HG02610 (cell line): ENCODE results near the gene EPB41L4A.
"Not testable (repeated sequence)": the region's sequence is repeated elsewhere in the genome, so short reads cannot be mapped to it uniquely, and the experiment has no call there.

ENCODE experiments used
- ATAC-seq: cut with Tn5 transposase; IDR thresholded peaks from one replicate; pipeline ENCODE4 v1.9.1; 2021; ENCODE audit warnings: mild to moderate bottlenecking, moderate library complexity; ENCODE audit not compliant: unreplicated experiment

The EPB41L4A gene

GRCh38 chr5:112263469-112263868 lies 155.6 kb downstream of the EPB41L4A start:
- ATAC-seq, result no peak

GRCh38 chr5:112258571-112258970 lies 160.5 kb downstream of the EPB41L4A start:
- no peak for ATAC-seq

GRCh38 chr5:112257976-112258375 lies 161.1 kb downstream of the EPB41L4A start:
- no peak for ATAC-seq

DNA sequence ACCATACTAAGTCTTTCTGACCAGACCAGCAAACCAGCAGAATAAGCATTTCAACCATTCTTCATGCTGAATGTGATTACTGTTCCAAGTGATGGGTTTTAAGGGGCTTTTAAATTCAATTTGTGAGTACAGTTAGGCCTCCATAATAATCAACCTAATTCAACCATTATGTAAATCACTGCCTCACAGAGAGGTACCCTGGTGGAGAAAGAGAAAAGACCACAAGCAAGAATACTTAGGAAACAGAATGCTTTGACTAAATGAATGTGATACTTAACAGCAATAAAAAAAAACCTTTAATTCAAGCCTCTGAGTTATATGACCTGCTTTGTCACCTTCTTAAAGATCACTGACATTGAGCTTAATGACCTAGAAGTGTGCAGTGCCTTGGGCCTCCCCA lies 162.1 kb downstream of the EPB41L4A start:
- no peak for ATAC-seq

DNA sequence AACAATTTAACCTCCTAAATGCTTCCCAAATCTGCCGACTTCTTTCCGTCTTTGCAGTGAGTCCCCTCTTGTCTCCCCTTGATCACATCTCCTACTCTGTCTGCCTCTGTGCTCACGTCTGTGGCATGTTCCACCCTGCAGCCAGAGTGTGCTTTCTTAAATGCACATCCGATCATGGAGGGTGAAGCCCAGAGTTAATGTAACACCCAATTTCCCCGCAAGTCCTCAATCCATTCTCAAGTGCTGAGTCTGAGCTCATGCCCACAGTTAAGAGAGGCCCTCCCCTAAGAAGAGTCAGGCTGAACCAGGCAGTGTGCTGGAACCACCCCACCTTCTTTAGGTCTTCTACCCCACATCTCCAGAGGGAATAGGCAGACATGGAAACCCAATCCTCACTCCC lies 164.8 kb downstream of the EPB41L4A start:
- ATAC-seq, result no peak

DNA sequence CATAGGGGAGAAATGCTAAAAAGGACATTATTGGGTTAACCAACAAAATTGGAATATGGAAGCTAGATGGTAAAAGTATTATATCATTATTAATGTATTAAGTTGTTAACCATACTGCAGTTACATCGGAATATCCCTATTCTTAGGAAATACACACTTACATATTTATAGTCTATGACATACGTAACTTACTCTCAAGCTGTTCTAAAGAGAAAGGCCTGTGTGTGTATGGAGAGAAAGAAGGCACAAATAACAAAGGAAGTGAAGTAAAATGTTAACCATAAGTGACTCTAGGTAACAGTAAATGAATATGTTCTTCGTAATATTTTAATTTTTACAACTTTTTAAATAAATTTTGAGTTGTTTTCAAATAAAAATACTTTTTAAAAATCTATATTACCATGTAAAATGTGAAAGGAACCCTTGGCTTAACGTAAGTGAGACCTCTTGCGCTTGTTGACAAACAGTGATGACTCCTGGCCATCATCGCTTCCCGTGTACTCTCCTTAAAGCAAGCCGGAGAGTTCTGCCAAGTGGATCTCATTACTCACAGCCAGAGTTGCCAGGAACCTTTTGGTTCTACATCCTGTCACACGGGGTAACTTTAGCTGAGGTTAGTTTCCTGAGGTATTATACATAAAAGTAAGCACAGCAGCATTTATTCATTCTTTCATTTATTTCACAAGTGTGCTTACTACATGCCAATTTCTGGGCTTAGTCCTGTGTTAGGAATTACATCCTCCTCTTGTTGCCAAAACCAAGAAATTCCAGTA lies 165.4 kb downstream of the EPB41L4A start:
- ATAC-seq, result no peak

DNA sequence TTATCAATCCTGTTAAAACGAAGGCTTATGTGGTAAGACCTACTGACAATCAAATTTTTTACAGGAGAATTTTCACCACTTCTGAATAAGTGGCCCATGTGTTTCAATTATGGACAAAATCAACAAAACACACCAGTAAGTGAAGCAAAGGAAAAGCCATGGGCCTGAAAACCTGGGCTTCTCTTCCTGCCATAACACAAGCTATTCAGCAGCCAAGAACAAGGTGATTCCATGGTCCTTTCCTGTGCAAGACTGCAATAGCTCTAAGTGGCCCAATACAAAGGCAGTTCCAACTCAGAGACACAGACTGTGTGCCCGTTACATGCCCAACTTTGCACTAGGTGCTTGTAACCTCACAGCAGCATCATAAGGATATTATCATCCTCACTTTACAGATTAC lies 168.5 kb downstream of the EPB41L4A start:
- no peak for ATAC-seq

DNA sequence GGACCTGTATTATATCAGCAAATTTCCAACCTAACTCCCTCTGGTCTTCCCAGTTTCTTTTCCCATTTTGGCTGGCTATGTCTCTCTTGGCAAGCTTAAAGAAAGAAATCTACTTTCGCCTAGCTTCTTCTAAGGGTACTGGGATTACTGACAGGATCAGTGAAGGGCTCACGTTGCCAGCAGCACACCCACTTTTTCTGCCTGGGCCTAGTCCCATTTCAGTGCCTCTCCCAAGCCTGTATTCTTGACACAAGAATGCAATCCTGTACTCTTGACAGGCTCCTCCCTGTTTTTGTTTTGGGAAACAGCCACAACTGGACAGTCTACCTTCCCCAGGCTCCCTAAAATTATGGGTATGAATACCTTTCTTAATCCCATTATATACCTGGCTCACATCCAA lies 170.5 kb downstream of the EPB41L4A start:
- ATAC-seq, result no peak

- no peak for ATAC-seq
Measured at GRCh38 chr5:112247960-112248359, 171.1 kb downstream of the EPB41L4A start.

DNA sequence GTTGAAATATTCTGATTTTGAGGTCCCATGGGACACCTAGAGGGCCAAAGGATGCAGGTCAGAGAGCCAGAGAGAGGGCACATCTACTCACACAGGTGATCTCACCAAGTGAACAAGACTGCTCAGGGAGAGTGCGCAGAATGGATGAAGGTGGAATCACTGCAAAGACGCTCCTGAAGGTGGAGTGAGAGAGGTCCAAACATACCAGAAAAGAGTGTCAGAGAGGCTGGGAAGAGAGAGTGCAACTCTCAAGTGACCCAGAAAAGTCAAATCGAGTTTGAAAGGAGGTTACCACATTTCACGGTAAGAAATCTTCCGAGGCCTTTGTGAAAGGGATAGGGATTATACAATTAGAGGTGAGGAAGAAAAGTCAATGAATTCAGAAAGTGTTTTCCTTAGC lies 173.4 kb downstream of the EPB41L4A start:
- ATAC-seq, result no peak

GRCh38 chr5:112239996-112240395 lies 179.1 kb downstream of the EPB41L4A start:
- no peak for ATAC-seq

GRCh38 chr5:112238473-112238872 lies 180.6 kb downstream of the EPB41L4A start:
- no peak for ATAC-seq

DNA sequence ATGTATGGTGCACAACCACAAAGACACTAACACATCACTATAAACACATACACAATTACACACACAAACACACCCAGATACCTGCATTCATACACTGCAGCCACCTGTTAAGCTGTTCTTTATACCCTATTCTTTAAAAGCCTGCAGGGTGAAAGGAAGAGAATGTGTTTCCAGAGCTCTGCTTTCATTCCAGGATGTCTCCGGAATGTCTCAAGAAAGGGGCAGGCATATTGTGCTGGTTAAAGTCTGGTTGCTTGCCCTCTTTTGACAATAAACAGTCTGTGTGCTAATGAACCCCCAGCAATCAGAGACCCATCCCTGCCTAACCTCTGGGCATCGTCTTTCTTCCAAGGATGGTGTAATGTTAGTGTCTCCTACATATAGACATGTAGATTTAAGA lies 181.6 kb downstream of the EPB41L4A start:
- no peak for ATAC-seq

DNA sequence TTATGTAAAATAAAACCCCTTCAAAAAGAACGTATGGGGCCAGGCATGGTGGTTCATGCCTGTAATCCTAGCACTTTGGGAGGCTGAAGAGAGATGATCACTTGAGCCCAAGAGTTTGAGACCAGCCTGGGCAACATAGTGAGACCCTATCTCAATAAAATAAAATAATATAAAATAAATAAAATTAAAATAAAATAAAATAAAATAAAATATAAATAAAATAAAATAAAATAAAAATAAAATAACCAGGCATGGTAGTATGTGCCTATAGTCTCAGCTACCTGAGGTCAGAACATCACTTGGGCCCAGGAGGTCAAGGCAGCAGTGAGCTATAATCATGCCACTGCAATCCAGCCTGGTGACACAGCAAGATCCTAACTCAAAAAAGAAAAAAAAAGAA lies 185.1 kb downstream of the EPB41L4A start:
- no peak for ATAC-seq

DNA sequence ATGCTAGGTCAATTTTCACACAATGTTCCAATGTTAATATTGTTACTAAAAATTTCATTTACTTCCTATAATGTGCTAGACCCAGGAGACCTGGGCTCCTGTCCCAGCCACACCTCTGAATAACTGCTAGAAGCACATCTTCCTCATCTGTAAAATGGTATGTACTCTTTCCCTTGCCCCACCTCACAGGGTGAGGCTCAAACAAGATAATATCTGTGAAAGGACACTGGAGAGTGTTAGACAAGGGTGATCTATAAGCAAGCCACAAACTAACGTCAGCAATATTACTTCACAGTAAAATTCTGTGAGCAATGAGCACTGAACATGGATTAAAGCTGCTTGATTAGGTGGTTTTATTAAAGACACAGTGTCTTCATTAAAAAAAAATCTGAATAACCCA lies 186.4 kb downstream of the EPB41L4A start:
- no peak for ATAC-seq

DNA sequence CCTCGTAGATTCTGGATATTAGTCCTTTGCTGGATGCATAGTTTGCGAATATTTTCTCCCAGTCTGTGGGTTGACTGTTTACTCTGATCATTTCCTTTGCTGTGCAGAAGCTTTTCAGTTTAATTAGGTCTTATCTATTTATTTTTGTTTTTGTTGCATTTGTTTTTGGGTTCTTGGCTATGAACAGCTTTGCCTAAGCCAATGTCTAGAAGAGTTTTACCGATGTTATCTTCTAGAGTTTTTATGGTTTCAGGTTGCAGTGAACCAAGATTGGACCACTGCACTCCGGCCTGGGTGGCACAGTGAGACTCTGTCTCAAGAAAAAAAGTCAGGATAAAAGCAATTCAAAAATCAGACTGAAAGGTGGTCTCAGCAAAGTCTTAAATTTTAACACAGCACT lies 188.5 kb downstream of the EPB41L4A start:
- no peak for ATAC-seq

- ATAC-seq, result no peak
Measured at GRCh38 chr5:112228667-112229066, 190.4 kb downstream of the EPB41L4A start.

DNA sequence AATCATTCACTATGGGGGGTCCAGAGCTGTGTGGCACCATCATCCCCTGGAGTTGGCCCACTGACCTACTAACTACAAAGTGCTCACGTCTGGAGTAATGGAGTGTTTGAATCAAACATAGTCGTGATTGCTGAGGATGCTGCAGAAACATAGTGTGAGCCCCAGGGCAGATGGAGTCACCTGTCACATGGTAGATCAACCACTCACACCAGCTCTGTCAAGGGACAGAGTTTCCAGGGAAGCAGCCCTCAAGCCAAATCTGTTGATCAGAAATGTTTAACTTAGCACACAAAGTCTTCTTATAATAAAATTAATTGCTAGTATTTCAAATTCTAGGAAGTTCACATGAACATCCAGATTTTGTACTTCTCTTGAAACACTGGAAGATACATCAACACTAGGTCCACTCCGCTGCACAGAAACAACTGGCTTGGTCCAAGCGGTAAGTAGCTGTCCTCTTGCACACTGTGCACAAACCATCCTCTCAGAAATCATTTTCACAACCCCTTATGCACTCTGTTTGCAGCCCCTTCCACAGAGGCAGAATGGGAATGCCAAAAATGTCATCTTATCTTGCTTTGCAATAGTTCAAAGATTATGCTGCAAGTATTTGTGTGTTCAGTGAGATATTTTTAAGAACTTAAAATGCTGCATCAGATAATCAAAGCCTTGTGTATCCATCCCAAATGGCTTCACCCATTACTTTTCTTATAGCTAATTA lies 191.0 kb downstream of the EPB41L4A start:
- ATAC-seq, result no peak

DNA sequence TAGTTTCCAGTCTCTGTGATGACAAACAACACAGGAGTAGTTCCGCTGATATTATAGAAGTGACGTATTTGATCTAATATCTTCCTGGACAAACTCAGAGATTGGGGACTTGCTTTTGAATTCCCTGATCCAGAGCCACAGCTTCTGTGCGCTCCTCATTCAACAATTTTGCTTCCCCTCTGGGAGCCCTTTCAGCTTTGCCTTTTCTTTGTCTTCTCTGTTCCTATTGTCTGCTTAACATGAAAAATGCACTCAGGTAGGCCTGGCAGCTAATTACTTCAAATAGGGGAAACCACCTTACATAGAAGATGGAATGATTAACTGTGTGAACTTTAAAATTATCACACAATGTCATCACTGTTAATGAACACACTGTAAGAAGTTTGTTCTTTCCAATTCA lies 192.9 kb downstream of the EPB41L4A start:
- ATAC-seq, result no peak

GRCh38 chr5:112222997-112223396 lies 196.1 kb downstream of the EPB41L4A start:
- not testable (repeated sequence) for ATAC-seq

- ATAC-seq, result no peak
Measured at GRCh38 chr5:112221128-112221527, 197.9 kb downstream of the EPB41L4A start.

- ATAC-seq, result no peak
Measured at GRCh38 chr5:112219000-112219399, 200.1 kb downstream of the EPB41L4A start.
